ENCODE results near the gene ERBB4.
"Not testable (repeated sequence)": the region's sequence is repeated elsewhere in the genome, so short reads cannot be mapped to it uniquely, and the experiment has no call there.

The ERBB4 gene

DNA sequence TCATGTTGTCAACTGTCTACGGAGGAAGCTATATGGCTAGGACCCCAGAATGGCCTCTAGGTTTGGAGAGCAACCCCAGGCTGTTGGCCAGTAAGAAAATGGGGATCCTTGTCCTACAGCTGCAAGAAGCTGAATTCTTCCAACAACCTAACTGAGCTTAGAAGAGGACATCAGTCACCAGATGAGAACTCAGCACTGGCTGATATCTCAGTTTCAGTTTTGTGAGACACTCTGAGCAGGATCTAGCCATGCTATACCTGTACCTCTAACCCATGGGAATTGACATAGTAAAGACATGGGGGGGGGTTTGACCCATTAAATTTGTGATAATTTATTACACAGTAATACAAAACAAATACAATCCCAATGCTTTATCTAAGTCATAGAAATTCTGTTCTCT, 312.5 kb downstream of the ERBB4 start:
- no peaks in the 10 kb centered on the region for H3K27me3 Mint-ChIP-seq
- H3K4me1 Mint-ChIP-seq (ENCODE audit: low read depth in 2 of 2), result no peaks in the 10 kb centered on the region

DNA sequence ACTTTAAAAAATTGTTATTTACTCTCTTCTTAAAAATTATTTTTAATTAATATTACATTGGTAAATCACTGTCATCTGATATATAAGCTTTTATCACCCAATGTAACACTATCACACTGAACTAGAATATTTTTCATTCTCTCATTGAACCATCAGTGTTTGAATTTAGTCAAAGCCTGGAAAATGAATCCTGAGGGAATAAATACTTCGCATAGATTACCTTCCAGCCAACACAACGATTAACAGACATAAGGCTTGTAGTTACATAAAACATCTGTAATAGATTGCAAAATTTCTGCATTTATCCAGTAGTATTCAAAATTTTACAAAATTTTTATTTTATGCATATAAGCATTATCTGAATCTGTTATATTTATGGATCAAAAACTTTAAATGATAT, 314.9 kb downstream of the ERBB4 start:
- Mint-ChIP-seq H3K4me1 (ENCODE audit: low read depth in 2 of 2) (no peaks in the 10 kb centered on the region), H3K9me3 (peaks cover 1 to 3% of the 10 kb centered on the region in 2 donors), H3K27ac (no peak overlapping the region), H3K4me3 (no peak overlapping the region), H3K27me3 (no peaks in the 10 kb centered on the region), H3K36me3 (ENCODE audit: insufficient read depth) (no peaks in the 10 kb centered on the region)
- ATAC-seq (replicated peaks) (no peak), DNase-seq (no peak)

More for the DNA sequence above, 312.5 kb downstream of the ERBB4 start:
- no peak for ATAC-seq (replicated peaks)
- H3K27ac Mint-ChIP-seq, result no peak overlapping the region
- no peaks in the 10 kb centered on the region for H3K36me3 Mint-ChIP-seq (ENCODE audit: insufficient read depth)
- DNase-seq, result no peak
- H3K9me3 Mint-ChIP-seq, result peaks cover 7 to 8% of the 10 kb centered on the region in 2 donors
- H3K4me3 Mint-ChIP-seq, result no peak overlapping the region

DNA sequence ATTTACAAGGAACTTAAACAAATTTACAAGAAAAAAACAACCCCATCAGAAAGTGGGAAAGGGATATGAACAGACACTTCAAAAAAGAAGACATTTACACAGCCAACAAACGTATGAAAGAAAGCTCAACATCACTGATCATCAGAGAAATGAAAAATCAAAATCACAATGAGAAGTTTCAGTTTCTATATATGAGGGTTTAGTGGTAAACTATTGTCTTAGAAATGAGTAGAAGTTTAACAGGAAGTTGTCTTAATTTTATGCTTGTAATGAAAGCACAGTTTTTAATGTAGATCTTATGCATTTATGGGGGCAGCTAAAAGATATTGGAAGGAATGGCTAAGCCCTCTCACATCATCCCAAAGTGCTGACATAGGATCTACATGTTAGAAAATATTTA, 325.4 kb downstream of the ERBB4 start:
- Mint-ChIP-seq H3K4me3 (no peak overlapping the region), H3K4me1 (ENCODE audit: low read depth in 2 of 2) (no peaks in the 10 kb centered on the region), H3K27me3 (no peaks in the 10 kb centered on the region), H3K9me3 (peaks cover 4 to 9% of the 10 kb centered on the region in 2 donors), H3K27ac (no peak overlapping the region), H3K36me3 (ENCODE audit: insufficient read depth) (no peaks in the 10 kb centered on the region)
- ATAC-seq (replicated peaks) (no peak), DNase-seq (no peak)

DNA sequence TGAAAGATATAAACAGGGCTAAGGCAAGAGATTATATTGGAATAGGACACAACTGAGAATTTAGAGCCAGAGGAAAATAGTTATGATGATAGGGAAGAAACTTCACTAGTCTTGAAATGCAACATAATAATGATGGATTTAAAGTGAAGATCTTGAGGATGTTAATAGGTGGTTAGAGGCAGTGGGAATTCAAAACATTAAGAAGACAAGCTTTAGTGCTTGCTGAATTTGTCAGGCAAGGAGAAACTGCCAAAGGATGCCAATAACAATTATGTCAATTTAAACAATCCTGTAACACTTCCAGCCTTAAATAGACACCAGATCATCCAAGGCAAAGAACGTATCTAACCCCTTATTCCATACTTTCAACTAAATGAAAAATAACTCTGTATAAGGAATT, 330.1 kb downstream of the ERBB4 start:
- Mint-ChIP-seq H3K9me3 (peaks cover 2 to 9% of the 10 kb centered on the region in 2 donors), H3K27ac (no peak overlapping the region)
- no peak for ATAC-seq (replicated peaks)

DNA sequence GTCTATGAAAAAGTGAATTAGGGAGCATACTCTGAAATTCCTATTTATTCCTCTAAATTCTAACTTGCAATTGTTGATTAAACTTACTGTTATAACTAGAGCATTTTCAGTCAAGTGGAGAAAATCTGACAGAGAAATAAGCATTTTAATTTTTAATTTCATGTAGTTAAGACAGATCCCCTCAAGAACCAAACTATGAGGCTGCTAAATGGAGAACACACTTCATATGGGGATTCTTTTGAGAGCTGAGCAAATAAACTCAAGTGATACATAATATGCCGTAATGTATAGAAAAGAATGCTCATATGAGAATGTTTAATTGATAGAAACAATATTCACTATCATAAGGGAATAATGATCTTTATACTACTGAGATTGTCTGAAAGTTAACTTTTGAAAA, 340.8 kb downstream of the ERBB4 start:
- no peaks in the 10 kb centered on the region for H3K27me3 Mint-ChIP-seq
- ATAC-seq (replicated peaks), result no peak
- no peak for DNase-seq
- H3K9me3 Mint-ChIP-seq, result no peaks in the 10 kb centered on the region
- H3K4me1 Mint-ChIP-seq (ENCODE audit: low read depth in 2 of 2), result no peaks in the 10 kb centered on the region
- no peak overlapping the region for H3K4me3 Mint-ChIP-seq
- H3K27ac Mint-ChIP-seq, result no peak overlapping the region
- H3K36me3 Mint-ChIP-seq (ENCODE audit: insufficient read depth), result no peaks in the 10 kb centered on the region

More for the DNA sequence above, 330.1 kb downstream of the ERBB4 start:
- H3K36me3 Mint-ChIP-seq (ENCODE audit: insufficient read depth), result no peaks in the 10 kb centered on the region
- no peaks in the 10 kb centered on the region for H3K27me3 Mint-ChIP-seq
- DNase-seq, result no peak
- H3K4me3 Mint-ChIP-seq, result no peak overlapping the region
- no peaks in the 10 kb centered on the region for H3K4me1 Mint-ChIP-seq (ENCODE audit: low read depth in 2 of 2)

DNA sequence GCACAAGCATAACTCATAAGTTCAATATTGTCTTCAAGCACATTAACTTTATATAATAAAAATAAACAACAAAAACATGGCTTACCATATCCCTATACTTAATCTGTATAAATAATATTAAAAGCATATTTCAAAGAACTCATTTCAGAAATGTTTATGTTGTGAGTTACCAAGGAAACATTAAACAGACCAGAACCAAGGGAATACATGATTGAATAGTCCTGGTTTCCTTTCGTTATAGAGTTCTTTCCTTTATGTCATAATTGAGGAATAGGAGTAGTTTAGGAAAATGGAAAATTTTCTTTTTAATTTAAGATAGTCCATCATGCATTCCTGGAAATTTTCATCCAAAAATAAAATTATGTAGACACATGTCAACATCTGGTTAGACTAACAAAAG, 343.0 kb downstream of the ERBB4 start:
- H3K4me1 Mint-ChIP-seq (ENCODE audit: low read depth in 2 of 2), result no peaks in the 10 kb centered on the region
- DNase-seq, result no peak
- no peaks in the 10 kb centered on the region for H3K9me3 Mint-ChIP-seq
- ATAC-seq (replicated peaks), result no peak
- no peak overlapping the region for H3K4me3 Mint-ChIP-seq
- H3K36me3 Mint-ChIP-seq (ENCODE audit: insufficient read depth), result no peaks in the 10 kb centered on the region
- no peaks in the 10 kb centered on the region for H3K27me3 Mint-ChIP-seq
- no peak overlapping the region for H3K27ac Mint-ChIP-seq

DNA sequence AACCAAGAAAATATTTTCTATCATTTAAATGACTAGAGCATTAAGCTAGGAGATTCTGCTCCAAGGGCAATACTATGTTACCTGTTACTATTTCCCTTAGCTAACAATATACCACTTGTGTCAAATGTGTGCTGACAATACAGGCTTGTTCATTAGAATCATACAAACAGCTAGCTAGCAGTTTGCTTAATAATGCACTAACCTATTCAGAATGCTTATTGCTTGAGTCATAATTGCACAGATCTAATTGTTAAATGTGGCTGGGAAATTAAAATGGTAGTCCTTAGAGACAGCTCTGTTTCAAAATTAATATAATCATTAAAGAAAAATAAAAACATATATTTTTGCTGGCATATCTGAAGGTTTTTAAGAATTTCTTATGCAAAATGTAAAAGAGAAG, 344.2 kb downstream of the ERBB4 start:
- no peaks in the 10 kb centered on the region for H3K9me3 Mint-ChIP-seq
- H3K27me3 Mint-ChIP-seq, result no peaks in the 10 kb centered on the region
- H3K36me3 Mint-ChIP-seq (ENCODE audit: insufficient read depth), result no peaks in the 10 kb centered on the region
- no peak for DNase-seq
- H3K27ac Mint-ChIP-seq, result no peak overlapping the region
- no peaks in the 10 kb centered on the region for H3K4me1 Mint-ChIP-seq (ENCODE audit: low read depth in 2 of 2)
- ATAC-seq (replicated peaks), result no peak
- H3K4me3 Mint-ChIP-seq, result no peak overlapping the region

DNA sequence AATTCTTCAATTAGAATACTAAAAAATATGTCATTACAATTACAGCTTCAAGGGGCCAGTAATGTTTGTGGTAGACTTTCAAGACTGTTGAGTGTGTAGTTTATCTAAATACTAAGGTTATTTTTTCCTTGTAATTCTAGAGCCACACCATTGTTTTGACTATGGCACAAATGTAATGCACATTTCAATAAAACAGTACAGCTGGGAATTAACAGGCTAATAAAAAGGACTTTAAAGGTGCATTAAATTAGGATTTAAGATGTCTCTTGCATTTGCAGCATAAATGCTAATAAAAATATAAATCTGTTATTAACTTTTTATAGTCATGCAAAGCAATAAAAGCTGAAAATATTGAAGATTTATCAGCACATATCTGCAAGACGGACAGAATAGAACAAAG, 344.8 kb downstream of the ERBB4 start:
- DNase-seq, result no peak
- Mint-ChIP-seq H3K27ac (no peak overlapping the region), H3K4me1 (ENCODE audit: low read depth in 2 of 2) (no peaks in the 10 kb centered on the region), H3K9me3 (no peaks in the 10 kb centered on the region), H3K36me3 (ENCODE audit: insufficient read depth) (no peaks in the 10 kb centered on the region), H3K4me3 (no peak overlapping the region), H3K27me3 (no peaks in the 10 kb centered on the region)
- ATAC-seq (replicated peaks), result no peak

DNA sequence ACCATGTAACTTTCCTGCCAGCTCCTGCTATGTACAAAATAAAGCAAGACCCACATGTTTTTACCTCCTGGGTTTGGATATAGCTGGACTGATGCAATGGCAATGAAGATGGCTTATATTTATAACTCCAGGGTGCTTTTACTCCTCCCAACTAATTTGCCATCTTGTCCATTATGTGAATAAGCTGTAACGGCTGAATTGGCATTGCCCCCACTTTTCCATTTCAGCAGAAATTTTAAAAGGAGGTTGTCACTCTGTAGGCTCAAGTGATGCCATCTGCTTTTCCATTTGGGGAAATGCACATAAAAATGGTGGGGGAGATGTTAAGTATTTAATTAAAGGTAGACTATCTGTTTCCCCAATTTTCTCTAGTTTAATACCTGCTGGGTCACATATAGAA, 345.5 kb downstream of the ERBB4 start:
- no peaks in the 10 kb centered on the region for H3K36me3 Mint-ChIP-seq (ENCODE audit: insufficient read depth)
- H3K9me3 Mint-ChIP-seq, result peaks cover 0 to 6% of the 10 kb centered on the region in 2 donors
- no peak overlapping the region for H3K4me3 Mint-ChIP-seq
- DNase-seq (no peak), ATAC-seq (replicated peaks) (no peak)
- no peaks in the 10 kb centered on the region for H3K4me1 Mint-ChIP-seq (ENCODE audit: low read depth in 2 of 2)
- H3K27me3 Mint-ChIP-seq, result no peaks in the 10 kb centered on the region
- H3K27ac Mint-ChIP-seq, result no peak overlapping the region

DNA sequence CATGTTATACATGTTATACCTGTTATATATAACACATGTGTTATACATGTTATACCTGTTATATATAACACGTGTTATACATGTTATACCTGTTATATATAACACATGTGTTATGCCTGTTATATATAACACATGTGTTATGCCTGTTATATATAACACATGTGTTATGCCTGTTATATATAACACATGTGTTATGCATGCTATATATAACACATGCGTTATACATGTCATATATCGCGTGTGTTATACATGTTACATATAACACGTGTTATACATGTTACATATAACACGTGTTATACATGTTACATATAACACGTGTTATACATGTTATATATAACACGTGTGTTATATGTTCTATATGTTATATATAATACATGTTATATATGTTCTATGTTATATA, 347.2 kb downstream of the ERBB4 start:
- H3K27me3 Mint-ChIP-seq; H3K4me3 Mint-ChIP-seq; DNase-seq; ATAC-seq (replicated peaks); H3K36me3 Mint-ChIP-seq (ENCODE audit: insufficient read depth); H3K27ac Mint-ChIP-seq; H3K4me1 Mint-ChIP-seq (ENCODE audit: low read depth in 2 of 2); H3K9me3 Mint-ChIP-seq: not testable (repeated sequence)

DNA sequence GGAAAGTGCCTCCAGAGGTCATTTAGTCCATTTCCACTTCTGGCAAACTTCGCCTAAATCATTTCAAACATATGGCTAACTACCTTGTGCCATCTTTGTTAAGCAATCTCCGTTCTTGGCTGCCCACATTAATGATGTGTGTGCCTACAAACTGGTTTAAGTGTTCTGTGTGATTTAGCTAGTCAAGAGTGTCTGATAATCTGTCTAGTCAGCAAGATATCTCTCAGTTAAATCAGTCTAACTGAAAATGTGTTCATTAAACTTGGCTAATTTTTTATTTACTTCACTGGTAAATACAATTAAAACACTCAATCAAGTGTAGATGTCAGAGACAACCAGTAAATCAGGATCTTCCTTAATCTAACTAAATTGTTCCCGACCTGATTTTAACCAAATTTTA, 352.4 kb downstream of the ERBB4 start:
- DNase-seq (no peak), ATAC-seq (replicated peaks) (no peak)
- no peak overlapping the region for H3K27ac Mint-ChIP-seq
- peaks cover 2 to 9% of the 10 kb centered on the region in 2 donors for H3K9me3 Mint-ChIP-seq
- no peaks in the 10 kb centered on the region for H3K4me1 Mint-ChIP-seq (ENCODE audit: low read depth in 2 of 2)
- no peaks in the 10 kb centered on the region for H3K36me3 Mint-ChIP-seq (ENCODE audit: insufficient read depth)
- no peak overlapping the region for H3K4me3 Mint-ChIP-seq
- no peaks in the 10 kb centered on the region for H3K27me3 Mint-ChIP-seq

DNA sequence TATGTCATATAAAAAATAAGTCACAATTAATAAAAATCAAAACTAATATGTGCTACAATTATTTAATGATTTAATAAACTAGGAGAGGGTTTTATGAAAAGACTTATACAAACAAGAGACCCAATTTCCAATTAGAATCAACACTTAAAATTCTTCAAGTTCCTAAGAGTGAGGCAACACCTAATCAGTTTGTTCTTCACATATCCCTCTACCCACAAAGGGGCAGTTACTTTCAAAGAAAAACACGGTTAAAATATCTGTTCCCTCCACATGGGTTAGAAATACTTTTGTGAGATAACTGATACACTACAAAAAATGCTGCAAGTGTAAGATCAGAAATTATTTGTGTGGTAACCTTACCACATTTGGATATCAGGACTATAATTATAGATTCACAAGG, 357.0 kb downstream of the ERBB4 start:
- Mint-ChIP-seq H3K9me3 (peaks cover 0 to 4% of the 10 kb centered on the region in 2 donors), H3K36me3 (ENCODE audit: insufficient read depth) (no peaks in the 10 kb centered on the region), H3K27ac (no peak overlapping the region), H3K4me3 (no peak overlapping the region), H3K4me1 (ENCODE audit: low read depth in 2 of 2) (no peaks in the 10 kb centered on the region), H3K27me3 (no peaks in the 10 kb centered on the region)
- ATAC-seq (replicated peaks), result no peak
- DNase-seq, result no peak

DNA sequence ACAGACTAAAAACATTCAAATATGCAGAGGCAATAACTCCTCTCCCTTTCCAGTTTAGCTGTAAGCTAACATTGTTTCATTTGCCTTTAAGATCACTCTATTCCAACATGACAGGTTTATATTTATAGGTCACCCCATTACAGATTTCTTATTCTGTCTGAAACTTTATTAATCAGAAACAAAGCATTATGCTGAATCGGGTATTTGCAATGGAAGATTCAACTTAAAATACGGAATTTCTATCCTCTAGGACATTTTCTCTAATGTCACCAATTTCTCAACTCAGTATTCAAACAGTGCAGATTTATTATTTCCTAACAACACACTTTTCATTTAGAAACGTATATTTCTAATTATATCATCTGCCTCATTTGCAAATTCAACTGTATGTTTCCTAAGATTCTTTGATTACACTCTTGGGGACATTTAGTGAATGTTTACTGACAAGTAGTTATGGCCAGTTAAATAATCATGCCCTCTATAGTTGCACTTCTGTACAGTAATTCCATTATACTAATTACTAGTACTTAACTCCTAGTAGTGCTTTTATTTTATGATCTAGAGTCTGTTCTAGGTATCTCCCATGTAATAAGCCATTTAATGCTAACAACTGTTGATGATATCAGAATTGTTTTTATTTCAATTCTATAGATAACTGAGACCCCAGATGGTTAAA, 358.1 kb downstream of the ERBB4 start:
- H3K27me3 Mint-ChIP-seq, result no peaks in the 10 kb centered on the region
- H3K4me1 Mint-ChIP-seq (ENCODE audit: low read depth in 2 of 2), result no peaks in the 10 kb centered on the region
- no peak overlapping the region for H3K4me3 Mint-ChIP-seq
- ATAC-seq (replicated peaks), result no peak
- peaks cover 0 to 4% of the 10 kb centered on the region in 2 donors for H3K9me3 Mint-ChIP-seq
- no peak overlapping the region for H3K27ac Mint-ChIP-seq
- no peak for DNase-seq
- no peaks in the 10 kb centered on the region for H3K36me3 Mint-ChIP-seq (ENCODE audit: insufficient read depth)

DNA sequence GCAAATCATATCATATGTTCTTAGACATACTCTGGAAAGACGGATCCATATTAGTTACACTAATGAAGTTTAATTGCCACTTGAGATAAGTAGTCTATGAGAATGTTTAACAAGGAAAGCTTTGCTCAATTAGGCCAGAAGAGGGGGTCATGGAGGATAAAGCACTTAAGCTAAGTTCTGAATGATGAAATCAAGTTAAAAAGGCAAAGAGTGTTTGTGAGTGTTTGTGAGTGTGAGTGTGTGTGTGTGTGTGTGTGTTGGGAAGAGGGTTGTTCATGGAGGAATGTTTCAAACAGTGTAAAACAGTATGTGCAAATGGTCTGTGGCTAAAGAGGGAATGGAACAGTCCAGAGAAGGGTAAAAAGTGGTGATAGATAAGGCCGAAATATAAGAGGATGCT, 360.9 kb downstream of the ERBB4 start:
- no peaks in the 10 kb centered on the region for H3K36me3 Mint-ChIP-seq (ENCODE audit: insufficient read depth)
- H3K9me3 Mint-ChIP-seq, result peaks cover 0 to 2% of the 10 kb centered on the region in 2 donors
- DNase-seq (no peak), ATAC-seq (replicated peaks) (no peak)
- H3K27me3 Mint-ChIP-seq, result no peaks in the 10 kb centered on the region
- no peaks in the 10 kb centered on the region for H3K4me1 Mint-ChIP-seq (ENCODE audit: low read depth in 2 of 2)
- no peak overlapping the region for H3K4me3 Mint-ChIP-seq
- H3K27ac Mint-ChIP-seq, result no peak overlapping the region

DNA sequence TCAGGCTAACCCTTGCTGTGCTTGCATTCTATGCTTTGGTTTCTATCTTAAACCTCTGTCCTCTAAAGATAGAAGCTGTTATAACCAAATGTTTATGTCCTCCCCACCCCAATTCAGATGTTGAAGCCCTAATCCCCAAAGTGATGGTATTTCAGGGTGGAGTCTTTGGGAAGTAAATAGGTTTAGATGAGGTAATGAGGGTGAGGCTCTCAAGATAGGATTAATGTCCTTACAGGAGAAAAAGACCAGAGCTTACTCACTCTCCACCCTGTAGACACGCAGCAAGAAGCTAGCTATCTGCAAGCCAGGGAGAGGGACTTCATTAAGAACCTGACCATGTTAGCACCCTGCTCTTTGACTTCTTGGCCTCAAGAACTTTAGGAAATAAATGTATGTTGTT, 362.5 kb downstream of the ERBB4 start:
- Mint-ChIP-seq H3K27me3 (no peaks in the 10 kb centered on the region), H3K27ac (no peak overlapping the region)
- no peak for ATAC-seq (replicated peaks)

More for the DNA sequence above, 362.5 kb downstream of the ERBB4 start:
- H3K9me3 Mint-ChIP-seq, result peaks cover 2 to 7% of the 10 kb centered on the region in 2 donors
- DNase-seq, result no peak
- H3K4me1 Mint-ChIP-seq (ENCODE audit: low read depth in 2 of 2), result no peaks in the 10 kb centered on the region
- no peaks in the 10 kb centered on the region for H3K36me3 Mint-ChIP-seq (ENCODE audit: insufficient read depth)
- no peak overlapping the region for H3K4me3 Mint-ChIP-seq
